ENCODE results near the gene FAM24B. TPM values are rescaled to one million over a fixed set of nuclear protein-coding genes. Genes with fewer than 3 reads are reported as not detected.

The FAM24B gene
- total and polyA plus RNA-seq, 2 donors (not counting 3 experiments of a cell fraction or from before 2014, with no cell fraction given), result 9.3 to 10.6 TPM

- Histone ChIP-seq H3K27me3 (ENCODE audit: control insufficient read depth in 2 of 2, insufficient read depth in 2 of 2, low read length in 2 of 2) (no peaks in the 10 kb centered on the region), H3K9ac (replicated peaks; ENCODE audit: extremely low read depth, insufficient read depth, low read length) (no peak overlapping the region), H3K9me3 (replicated peaks; ENCODE audit: control insufficient read depth, insufficient read depth, low read length) (no peaks in the 10 kb centered on the region), H3K4me2 (ENCODE audit: insufficient read depth, low read length) (no peak overlapping the region), H3K36me3 (ENCODE audit: control insufficient read depth in 2 of 2, extremely low read depth in 1 of 2, insufficient read depth in 2 of 2, low read length in 2 of 2) (no peaks in the 10 kb centered on the region), H3K27ac (ENCODE audit: insufficient read depth, low read depth, low read length) (peak overlapping the region; percentile 1), H3K9me1 (replicated peaks; ENCODE audit: control insufficient read depth, extremely low read depth, insufficient read depth, low read length) (no peaks in the 10 kb centered on the region), H3K4me1 (ENCODE audit: control insufficient read depth, extremely low read depth, insufficient read depth, low read length) (peaks cover 53% of the 10 kb centered on the region), H3K79me2 (ENCODE audit: control insufficient read depth, insufficient read depth, low read length) (peaks cover 50% of the 10 kb centered on the region), H4K20me1 (replicated peaks; ENCODE audit: control insufficient read depth, extremely low read depth, insufficient read depth, low read length) (no peaks in the 10 kb centered on the region), H2AFZ (ENCODE audit: low read depth, low read length) (no peak overlapping the region), H3K4me3 (replicated peaks in 1 of 3; ENCODE audit: insufficient read depth in 1 of 3, low read depth in 1 of 3, low read length in 3 of 3) (no peak overlapping the region)
- dilution Hi-C loops (cut with MboI; ENCODE audit: extremely low pct_ligation_motif_present, low sequenced_read_pairs), result no loop called here
- TF ChIP-seq POLR2A (IDR thresholded peaks at IDR 0.05; ENCODE audit: low read depth, low read length) (no peak), FOS (IDR thresholded peaks at IDR 0.05; ENCODE audit: borderline replicate concordance, insufficient read depth, low read length) (no peak), POLR2AphosphoS5 (IDR thresholded peaks at IDR 0.05; ENCODE audit: insufficient read depth, low read depth, low read length) (no peak), GATA2 (IDR thresholded peaks at IDR 0.05; ENCODE audit: insufficient read depth, insufficient read length, low read depth, low read length) (no peak), MAX (IDR thresholded peaks at IDR 0.05; ENCODE audit: insufficient read depth, insufficient read length) (no peak), JUN (IDR thresholded peaks at IDR 0.05; ENCODE audit: borderline replicate concordance, insufficient read depth, insufficient read length, low read depth) (no peak), EZH2 (IDR thresholded peaks at IDR 0.05; ENCODE audit: borderline replicate concordance, low read depth, low read length, severe bottlenecking) (no peak), MYC (IDR thresholded peaks at IDR 0.05; ENCODE audit: low read depth, low read length) (no peak), CTCF (IDR thresholded peaks at IDR 0.05; ENCODE audit: extremely low read depth in 1 of 2, insufficient read depth in 1 of 2, low read depth in 1 of 2, low read length in 2 of 2) (no peak)
- ChIA-PET POLR2A (no interaction called here), CTCF (no interaction called here)
- intact Hi-C loops (cut with micrococcal nuclease), result loop anchor here (10.0 kb wide), 1 partner anchor 361 kb away; no protein-coding TSS in a partner anchor
- DNase-seq (ENCODE audit: low read depth, low spot score), result no peak
- no peak for FAIRE-seq
- BruUV-seq (replicated peaks), result no TSS peak
Measured at GRCh38 chr10:122855745-122856144, 23.6 kb downstream of the FAM24B start.
